Liver (tissue), 9 donors: ENCODE results near the gene AMOTL1. TPM values are rescaled to one million over a fixed set of nuclear protein-coding genes. Genes with fewer than 3 reads are reported as not detected.

Source experiments
- DNase-seq: peaks from one replicate; pipeline ENCODE4 v3.0.0-alpha.2; 2017; ENCODE audit warnings: low spot score
- H3K27ac ChIP-seq, 2 donors: one replicate each; pipeline ENCODE4 v1.7.0; 2013; ENCODE audit warnings: inconsistent platforms in 2 of 2, low read length in 2 of 2, control low read depth in 1 of 2, low read depth in 1 of 2, mild to moderate bottlenecking in 1 of 2
- H3K27me3 ChIP-seq, 4 donors: one replicate each; pipeline versions ENCODE4 v1.6.1 to v1.7.0; 2013; ENCODE audit warnings: low read length in 3 of 4, inconsistent platforms in 1 of 4, mild to moderate bottlenecking in 1 of 4, moderate library complexity in 1 of 4; ENCODE audit not compliant: control insufficient read depth in 4 of 4, insufficient read depth in 4 of 4
- H3K36me3 ChIP-seq, 4 donors: one replicate each; pipeline versions ENCODE4 v1.6.1 to v1.7.0; 2013; ENCODE audit warnings: low read length in 3 of 4, mild to moderate bottlenecking in 3 of 4, low read depth in 1 of 4, moderate library complexity in 1 of 4; ENCODE audit not compliant: control insufficient read depth in 4 of 4, insufficient read depth in 3 of 4
- H3K4me1 ChIP-seq, 4 donors: one replicate each; pipeline versions ENCODE4 v1.6.1 to v1.7.0; 2013; ENCODE audit warnings: low read length in 3 of 4, mild to moderate bottlenecking in 3 of 4, moderate library complexity in 1 of 4; ENCODE audit not compliant: control insufficient read depth in 4 of 4, insufficient read depth in 4 of 4
- H3K4me3 ChIP-seq, 3 donors: one replicate each; pipeline versions ENCODE4 v1.6.1 to v1.7.0; 2013; ENCODE audit warnings: low read length in 3 of 3, control low read depth in 1 of 3, low read depth in 1 of 3, mild to moderate bottlenecking in 1 of 3
- H3K9ac ChIP-seq, 2 donors: one replicate each; pipeline ENCODE4 v1.7.0; 2013; ENCODE audit warnings: low read length in 2 of 2, mild to moderate bottlenecking in 2 of 2, moderate library complexity in 2 of 2, control low read depth in 1 of 2, low read depth in 1 of 2
- H3K9me3 ChIP-seq, 4 donors: one replicate each; pipeline versions ENCODE4 v1.6.1 to v1.7.0; 2013; ENCODE audit warnings: low read length in 3 of 4; ENCODE audit not compliant: control insufficient read depth in 4 of 4
- ATF3 ChIP-seq: IDR thresholded peaks from 2 replicates; pipeline ENCODE4 v1.6.1; 2016; ENCODE audit warnings: antibody characterized with exemption
- FOXA1 ChIP-seq: IDR thresholded peaks from 2 replicates; pipeline ENCODE4 v1.6.1; 2016; ENCODE audit warnings: antibody characterized with exemption
- FOXA2 ChIP-seq: IDR thresholded peaks from 2 replicates; pipeline ENCODE4 v1.6.1; 2016; ENCODE audit warnings: antibody characterized with exemption
- GABPA ChIP-seq, 2 donors: IDR thresholded peaks in 1 of 2; conservative IDR thresholded peaks in 1 of 2; 2 replicates each; pipeline ENCODE4 v1.6.1; 2016; ENCODE audit warnings: antibody characterized with exemption in 2 of 2, mild to moderate bottlenecking in 1 of 2, moderate library complexity in 1 of 2
- HNF4A ChIP-seq, 2 donors: conservative IDR thresholded peaks; 2 replicates each; pipeline ENCODE4 v1.6.1; 2016; ENCODE audit warnings: antibody characterized with exemption in 2 of 2, mild to moderate bottlenecking in 2 of 2
- JUND ChIP-seq, 2 donors: IDR thresholded peaks; 2 replicates each; pipeline ENCODE4 v1.6.1; 2016; ENCODE audit warnings: antibody characterized with exemption in 2 of 2
- MAX ChIP-seq: IDR thresholded peaks from 2 replicates; pipeline ENCODE4 v1.6.1; 2016; ENCODE audit warnings: antibody characterized with exemption
- NR2F2 ChIP-seq: IDR thresholded peaks from 2 replicates; pipeline ENCODE4 v1.6.1; 2016; ENCODE audit warnings: antibody characterized with exemption
- RAD21 ChIP-seq, 2 donors: IDR thresholded peaks; 2 replicates each; pipeline ENCODE4 v1.6.1; 2016; ENCODE audit warnings: antibody characterized with exemption in 2 of 2, mild to moderate bottlenecking in 2 of 2
- REST ChIP-seq: IDR thresholded peaks from 2 replicates; pipeline ENCODE4 v1.6.1; 2016; ENCODE audit warnings: antibody characterized with exemption, mild to moderate bottlenecking
- RXRA ChIP-seq, 2 donors: IDR thresholded peaks; 2 replicates each; pipeline ENCODE4 v1.6.1; 2017 to 2018; ENCODE audit warnings: antibody characterized with exemption in 2 of 2, mild to moderate bottlenecking in 1 of 2
- SP1 ChIP-seq: IDR thresholded peaks from 2 replicates; pipeline ENCODE4 v1.6.1; 2018; ENCODE audit warnings: antibody characterized with exemption, mild to moderate bottlenecking
- TAF1 ChIP-seq: conservative IDR thresholded peaks from 2 replicates; pipeline ENCODE4 v1.6.1; 2016; ENCODE audit warnings: antibody characterized with exemption, mild to moderate bottlenecking
- YY1 ChIP-seq: IDR thresholded peaks from 2 replicates; pipeline ENCODE4 v1.6.1; 2016; ENCODE audit warnings: antibody characterized with exemption, mild to moderate bottlenecking
- WGBS: extraction: QIAGEN DNeasy Blood & Tissue Kit; methylation state at CpG from one replicate; pipeline ENCODE4 v1.1.7; 2013; 5-methylcytosine and 5-hydroxymethylcytosine counted together
- polyA plus RNA-seq, 2 donors: library from polyadenylated mRNA; stranded (reverse) in 1 of 2; unstranded in 1 of 2; fragments of 200-250 nt in 1 of 2; fragments of >200 nt in 1 of 2; fragmentation: Nextera tagmentation in 1 of 2; extraction: Ambion mirVana in 1 of 2; gene quantifications; one replicate each; pipeline versions ENCODE4 v1.2.1 to v1.2.3, GENCODE V29; 2013 to 2015
- total RNA-seq, 2 donors: library from RNA; depleted of rRNA; stranded (reverse); fragments of >200 nt; gene quantifications; one replicate each; pipeline ENCODE4 v1.2.3, GENCODE V29; 2014
- TF ChIP-seq, protein P1 (sequence below): fragments of 150-350 bp; IDR thresholded peaks from 2 replicates; pipeline ENCODE4 v1.5.1; 2017; ENCODE audit warnings: improper control_type of control experiment, low read depth, low read length; ENCODE audit not compliant: missing input control
- TF ChIP-seq, protein P2 (sequence below): IDR thresholded peaks from 2 replicates; pipeline ENCODE4 v1.6.1; 2016; ENCODE audit warnings: antibody characterized with exemption
- donor health status: healthy.
- donor health status: healthy.
- donor health status: healthy.
- donor health status: healthy.
- donor health status: healthy.

Gene AMOTL1
- total and polyA plus RNA-seq, 4 donors, result 2.2 to 29.5 (median 7.2) TPM

GRCh38 chr11:94754335-94754734 lies 13.8 kb upstream of the AMOTL1 start:
- H3K36me3 ChIP-seq, result no peaks in the 10 kb centered on the region
- H3K27me3 ChIP-seq, result no peaks in the 10 kb centered on the region
- WGBS, result 58% methylated on average over 2 of the region's 2 CpGs

More at GRCh38 chr11:94754335-94754734, 13.8 kb upstream of the AMOTL1 start:
- Histone ChIP-seq H3K4me3 (no peak overlapping the region), H3K9me3 (no peaks in the 10 kb centered on the region), H3K27ac (no peak overlapping the region), H3K4me1 (no peaks in the 10 kb centered on the region), H3K9ac (no peak overlapping the region)
- no peak for TF ChIP-seq RAD21 (IDR thresholded peaks at IDR 0.05)
- TF ChIP-seq REST, result no peak
- no peak for TF ChIP-seq FOXA2
- no peak for TF ChIP-seq GABPA (IDR thresholded peaks at IDR 0.05 in 1 of 2, conservative IDR thresholded peaks at IDR 0.05 in 1 of 2)
- TF ChIP-seq, protein P1, sequence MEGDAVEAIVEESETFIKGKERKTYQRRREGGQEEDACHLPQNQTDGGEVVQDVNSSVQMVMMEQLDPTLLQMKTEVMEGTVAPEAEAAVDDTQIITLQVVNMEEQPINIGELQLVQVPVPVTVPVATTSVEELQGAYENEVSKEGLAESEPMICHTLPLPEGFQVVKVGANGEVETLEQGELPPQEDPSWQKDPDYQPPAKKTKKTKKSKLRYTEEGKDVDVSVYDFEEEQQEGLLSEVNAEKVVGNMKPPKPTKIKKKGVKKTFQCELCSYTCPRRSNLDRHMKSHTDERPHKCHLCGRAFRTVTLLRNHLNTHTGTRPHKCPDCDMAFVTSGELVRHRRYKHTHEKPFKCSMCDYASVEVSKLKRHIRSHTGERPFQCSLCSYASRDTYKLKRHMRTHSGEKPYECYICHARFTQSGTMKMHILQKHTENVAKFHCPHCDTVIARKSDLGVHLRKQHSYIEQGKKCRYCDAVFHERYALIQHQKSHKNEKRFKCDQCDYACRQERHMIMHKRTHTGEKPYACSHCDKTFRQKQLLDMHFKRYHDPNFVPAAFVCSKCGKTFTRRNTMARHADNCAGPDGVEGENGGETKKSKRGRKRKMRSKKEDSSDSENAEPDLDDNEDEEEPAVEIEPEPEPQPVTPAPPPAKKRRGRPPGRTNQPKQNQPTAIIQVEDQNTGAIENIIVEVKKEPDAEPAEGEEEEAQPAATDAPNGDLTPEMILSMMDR, result no peak
- no peak for TF ChIP-seq NR2F2
- no peak for TF ChIP-seq RXRA (IDR thresholded peaks at IDR 0.05)
- TF ChIP-seq YY1, result no peak
- no peak for TF ChIP-seq FOXA1
- TF ChIP-seq TAF1, result no peak
- TF ChIP-seq HNF4A (conservative IDR thresholded peaks at IDR 0.05), result no peak
- TF ChIP-seq ATF3, result no peak
- TF ChIP-seq MAX, result no peak
- TF ChIP-seq JUND (IDR thresholded peaks at IDR 0.05), result no peak
- TF ChIP-seq SP1, result no peak
- TF ChIP-seq, protein P2, sequence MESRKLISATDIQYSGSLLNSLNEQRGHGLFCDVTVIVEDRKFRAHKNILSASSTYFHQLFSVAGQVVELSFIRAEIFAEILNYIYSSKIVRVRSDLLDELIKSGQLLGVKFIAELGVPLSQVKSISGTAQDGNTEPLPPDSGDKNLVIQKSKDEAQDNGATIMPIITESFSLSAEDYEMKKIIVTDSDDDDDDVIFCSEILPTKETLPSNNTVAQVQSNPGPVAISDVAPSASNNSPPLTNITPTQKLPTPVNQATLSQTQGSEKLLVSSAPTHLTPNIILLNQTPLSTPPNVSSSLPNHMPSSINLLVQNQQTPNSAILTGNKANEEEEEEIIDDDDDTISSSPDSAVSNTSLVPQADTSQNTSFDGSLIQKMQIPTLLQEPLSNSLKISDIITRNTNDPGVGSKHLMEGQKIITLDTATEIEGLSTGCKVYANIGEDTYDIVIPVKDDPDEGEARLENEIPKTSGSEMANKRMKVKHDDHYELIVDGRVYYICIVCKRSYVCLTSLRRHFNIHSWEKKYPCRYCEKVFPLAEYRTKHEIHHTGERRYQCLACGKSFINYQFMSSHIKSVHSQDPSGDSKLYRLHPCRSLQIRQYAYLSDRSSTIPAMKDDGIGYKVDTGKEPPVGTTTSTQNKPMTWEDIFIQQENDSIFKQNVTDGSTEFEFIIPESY, result no peak
- DNase-seq, result no peak
